HepG2 (cell line): ENCODE results near the gene CSTF1. TPM values are rescaled to one million over a fixed set of nuclear protein-coding genes. Genes with fewer than 3 reads are reported as not detected.

ENCODE experiments used
- ATAC-seq: fragments of 200-7000 bp; cut with Tn5 transposase; 3 replicates; pipeline ENCODE4 v1.9.1; 2020; ENCODE audit warnings: mild to moderate bottlenecking, moderate library complexity
- BruUV-seq: library from RNA; stranded (reverse); fragments of 400-500 nt; replicated peaks from 2 replicates; lab custom pipeline; 2021; lab: Mats Ljungman, UMichigan
- CTCF ChIA-PET: fragments of 300-600 bp; formaldehyde crosslinking; extraction: SDS; loops from one replicate; lab custom pipeline; 2021; ENCODE audit warnings: low total read pairs, inconsistent platforms, low intra/inter-chr PET ratio; lab: Yijun Ruan, JAX
- POLR2A ChIA-PET: fragments of 350-600 bp; sonication (Branson Sonifier 250); formaldehyde crosslinking; loops from one replicate; lab custom pipeline; 2020; ENCODE audit warnings: antibody characterized with exemption, inconsistent platforms; lab: Yijun Ruan, JAX
- DNase-seq: peaks from one replicate; pipeline ENCODE4 v3.0.0-alpha.2; 2015; ENCODE audit warnings: low spot score
- FAIRE-seq: peaks from 3 replicates; lab custom pipeline; 2011; peaks lifted over from hg19 to GRCh38; lab: Jason Lieb, UNC
- H2AFZ ChIP-seq: one replicate; pipeline ENCODE4 v1.6.1; 2011; ENCODE audit warnings: low read length, inconsistent platforms
- H3K27ac ChIP-seq: fragments of 300-600 bp; 3 replicates; pipeline ENCODE4 v1.8.0; 2011; ENCODE audit warnings: mixed run types, mild to moderate bottlenecking, mixed read lengths, low read length, inconsistent platforms; ENCODE audit not compliant: insufficient read depth; ENCODE audit errors: extremely low read length
- H3K27me3 ChIP-seq, 2 experiments: fragments of 200-600 bp in 1 of 2; 2 replicates in 1 of 2; 3 replicates in 1 of 2; pipeline versions ENCODE4 v1.6.0 to v1.8.0; 2011; ENCODE audit warnings: low read length in 2 of 2, mild to moderate bottlenecking in 2 of 2, moderate library complexity in 2 of 2, inconsistent platforms in 1 of 2; ENCODE audit not compliant: insufficient read depth in 2 of 2, control insufficient read depth in 1 of 2
- H3K36me3 ChIP-seq, 2 experiments: fragments of 200-600 bp in 1 of 2; replicated peaks in 1 of 2; 2 replicates in 1 of 2; 3 replicates in 1 of 2; pipeline versions ENCODE4 v1.5.1 to v1.8.0; 2011; ENCODE audit warnings: low read length in 2 of 2, inconsistent platforms in 1 of 2; ENCODE audit not compliant: insufficient read depth in 2 of 2, control insufficient read depth in 1 of 2
- H3K4me1 ChIP-seq: 2 replicates; pipeline ENCODE4 v1.5.1; 2012; ENCODE audit warnings: low read length, inconsistent platforms; ENCODE audit not compliant: insufficient read depth
- H3K4me2 ChIP-seq: 2 replicates; pipeline ENCODE4 v1.6.0; 2011; ENCODE audit warnings: low read depth, low read length, inconsistent platforms
- H3K4me3 ChIP-seq, 3 experiments: fragments of 200-600 bp in 1 of 3; sonication (generic), shearing (Covaris generic) in 1 of 3; replicated peaks in 1 of 3; 2 replicates each; pipeline ENCODE4 v1.5.1; 2011 to 2016; ENCODE audit warnings: low read length in 3 of 3, inconsistent platforms in 2 of 3, low read depth in 2 of 3, mild to moderate bottlenecking in 2 of 3, control low read depth in 1 of 3, mixed read lengths in 1 of 3; ENCODE audit not compliant: insufficient read depth in 1 of 3
- H3K79me2 ChIP-seq: one replicate; pipeline ENCODE4 v1.6.1; 2011; ENCODE audit warnings: low read length, inconsistent platforms; ENCODE audit not compliant: insufficient read depth
- H3K9ac ChIP-seq: 2 replicates; pipeline ENCODE4 v1.6.0; 2011; ENCODE audit warnings: mild to moderate bottlenecking, low read depth, low read length, inconsistent platforms; ENCODE audit not compliant: insufficient read depth
- H3K9me3 ChIP-seq: 2 replicates; pipeline ENCODE4 v1.5.1; 2012; ENCODE audit warnings: mild to moderate bottlenecking, low read length
- H4K20me1 ChIP-seq: 2 replicates; pipeline ENCODE4 v1.6.0; 2011; ENCODE audit warnings: inconsistent platforms, mild to moderate bottlenecking, low read length, moderate library complexity; ENCODE audit not compliant: insufficient read depth
- ARID3A ChIP-seq: IDR thresholded peaks from 2 replicates; pipeline ENCODE4 v1.6.1; 2012; ENCODE audit warnings: low read depth, low read length, improper control_type of control experiment
- CREB1 ChIP-seq, 2 experiments: fragments of 450-650 bp in 1 of 2; IDR thresholded peaks; 2 replicates each; pipeline ENCODE4 v1.6.1; 2016 to 2017; ENCODE audit warnings: control low read depth in 1 of 2, mild to moderate bottlenecking in 1 of 2, missing compliant biosample characterization in 1 of 2, missing genetic modification characterization in 1 of 2
- ELF1 ChIP-seq: sonication (generic); formaldehyde crosslinking; IDR thresholded peaks from 2 replicates; pipeline ENCODE4 v1.4.0; 2020; ENCODE audit warnings: missing genetic modification reagents
- FOSL2 ChIP-seq: sonication (generic); formaldehyde crosslinking; IDR thresholded peaks from 2 replicates; pipeline ENCODE4 v1.4.0; 2020; ENCODE audit warnings: missing genetic modification reagents
- GLI4 ChIP-seq: sonication (generic); formaldehyde crosslinking; IDR thresholded peaks from 2 replicates; pipeline ENCODE4 v1.5.1; 2020; ENCODE audit warnings: missing genetic modification reagents, mild to moderate bottlenecking, moderate library complexity, borderline replicate concordance
- HDAC2 ChIP-seq: sonication (generic); formaldehyde crosslinking; IDR thresholded peaks from 2 replicates; pipeline ENCODE4 v1.4.0; 2020; ENCODE audit warnings: missing genetic modification reagents
- NR2F6 ChIP-seq, 2 experiments: IDR thresholded peaks; 2 replicates each; pipeline ENCODE4 v1.6.1; 2016; ENCODE audit warnings: antibody characterized with exemption in 1 of 2, mild to moderate bottlenecking in 1 of 2
- RARA ChIP-seq: IDR thresholded peaks from 2 replicates; pipeline ENCODE4 v1.6.1; 2016; ENCODE audit warnings: missing genetic modification reagents, missing compliant biosample characterization
- SMC3 ChIP-seq: IDR thresholded peaks from 2 replicates; pipeline ENCODE4 v1.6.1; 2011; ENCODE audit warnings: low read length, improper control_type of control experiment
- TCF7 ChIP-seq: sonication (generic); IDR thresholded peaks from 2 replicates; pipeline ENCODE4 v1.6.1; 2016; ENCODE audit warnings: antibody characterized with exemption, low read depth
- ZNF547 ChIP-seq: sonication (generic); formaldehyde crosslinking; IDR thresholded peaks from 2 replicates; pipeline ENCODE4 v1.5.1; 2020; ENCODE audit warnings: mild to moderate bottlenecking, missing genetic modification reagents
- ZNF570 ChIP-seq: sonication (generic); formaldehyde crosslinking; IDR thresholded peaks from 2 replicates; pipeline ENCODE4 v1.4.0; 2020; ENCODE audit warnings: mild to moderate bottlenecking, missing genetic modification reagents, borderline replicate concordance
- ZNF597 ChIP-seq: sonication (generic); formaldehyde crosslinking; IDR thresholded peaks from 2 replicates; pipeline ENCODE4 v1.5.0; 2020; ENCODE audit warnings: missing genetic modification reagents
- WGBS: methylation state at CpG from one replicate; pipeline ENCODE4 v1.1.6; 2017; ENCODE audit warnings: low lambda C conversion rate; 5-methylcytosine and 5-hydroxymethylcytosine counted together
- in situ Hi-C: cut with HindIII; loops from 2 replicates; pipeline ENCODE4 v1.10.0; 2017; ENCODE audit warnings: low pct_unique_long_range_greater_than_20kb; ENCODE audit not compliant: extremely low pct_ligation_motif_present
- intact Hi-C: fragments of 100-400 bp; cut with micrococcal nuclease; formaldehyde crosslinking; loops from one replicate; pipeline ENCODE4 v1.10.0; 2022; ENCODE audit not compliant: unreplicated experiment
- polyA plus RNA-seq, 8 experiments: library from polyadenylated mRNA; depleted of rRNA in 3 of 8; stranded (reverse) in 7 of 8; unstranded in 1 of 8; fragments of >200 nt; fragmentation: Illumina TruSeq in 4 of 8; extraction: Trizol in 4 of 8; gene quantifications; 2 replicates each; pipeline versions ENCODE4 v1.2.1 to v1.2.3, GENCODE V29; 2011 to 2016; ENCODE audit warnings: low read depth in 4 of 8, missing spikeins in 1 of 8, mixed read lengths in 1 of 8; ENCODE audit not compliant: insufficient read depth in 1 of 8
- total RNA-seq, 5 experiments: library from RNA; depleted of rRNA; stranded (reverse); fragments of >200 nt; fragmentation: Illumina TruSeq; extraction: Trizol; gene quantifications; 2 replicates each; pipeline ENCODE4 v1.2.3, GENCODE V29; 2016; ENCODE audit warnings: low read depth in 1 of 5
- TF ChIP-seq, protein P1 (sequence below), 2 experiments: fragments of 450-650 bp in 1 of 2; sonication (generic) in 1 of 2; formaldehyde crosslinking; IDR thresholded peaks; 2 replicates each; pipeline versions ENCODE4 v1.5.0 to v1.8.0; 2020 to 2022; ENCODE audit warnings: mild to moderate bottlenecking in 1 of 2, missing genetic modification reagents in 1 of 2
- TF ChIP-seq, protein P2 (sequence below): sonication (generic); formaldehyde crosslinking; conservative IDR thresholded peaks from 2 replicates; pipeline ENCODE4 v1.4.0; 2020; ENCODE audit warnings: mild to moderate bottlenecking, missing genetic modification reagents, moderate library complexity

The CSTF1 gene
- total and polyA plus RNA-seq, 2 of the 13 experiments (the other 11 are each of a cell fraction or from before 2014, with no cell fraction given), result 70.9 to 100 TPM

DNA sequence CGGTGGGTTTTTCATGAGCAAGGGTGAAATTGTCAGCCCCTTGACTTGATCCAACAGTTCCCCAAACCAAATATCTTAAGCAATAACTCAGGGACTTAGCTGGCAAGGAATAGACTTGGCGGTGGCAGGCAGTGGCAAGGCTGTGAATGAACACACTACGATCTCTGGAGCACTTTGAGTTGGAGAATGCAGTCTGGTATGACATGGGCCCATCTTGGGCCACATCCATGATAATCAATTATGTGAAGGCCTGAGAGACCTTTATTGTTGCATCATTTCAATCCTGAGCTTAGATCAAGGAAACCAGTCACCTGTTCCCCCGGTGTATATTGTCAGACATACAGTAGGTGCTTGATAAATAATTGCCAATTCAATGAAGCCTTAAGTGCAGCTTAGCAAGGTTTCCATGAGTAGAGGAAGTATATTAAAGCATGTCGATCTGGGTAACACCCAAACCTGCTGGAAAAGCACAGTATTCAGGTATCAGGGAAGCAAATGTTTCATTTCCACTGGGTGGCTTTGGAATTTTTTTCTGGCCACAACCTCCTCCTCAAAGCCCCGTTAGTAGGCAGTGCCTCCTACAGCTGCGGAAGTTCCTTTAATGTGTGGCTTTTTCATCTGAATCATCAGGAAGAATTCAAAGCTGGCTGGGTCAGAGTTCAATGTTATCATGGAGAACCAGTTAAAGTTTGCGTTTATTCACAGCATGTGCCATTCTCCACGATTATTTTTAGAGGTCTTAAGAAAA lies 29.8 kb downstream of the CSTF1 start:
- DNase-seq, result peak; percentile 81
- no peaks in the 10 kb centered on the region for H4K20me1 ChIP-seq
- no peaks in the 10 kb centered on the region for H3K79me2 ChIP-seq
- H3K27ac ChIP-seq, result no peak overlapping the region
- H2AFZ ChIP-seq, result peak overlapping the region; percentile 20
- ChIA-PET POLR2A (interaction anchor here (1.2 to 3.0 kb wide), 4 partner anchors 10 to 30 kb away, joined by 3 to 7 read pairs (median 4); partner anchors contain the start of genes AURKA, CASS4 and CSTF1), CTCF (interaction anchor here (1.4 kb wide), 1 partner anchor 22 kb away, joined by 5 read pairs; no protein-coding TSS in a partner anchor)
- intact Hi-C loops, result loop anchor here (1.0 kb wide), 1 partner anchor 22 kb away; no protein-coding TSS in a partner anchor
- peak; percentile 86 for FAIRE-seq
- no peaks in the 10 kb centered on the region for H3K9me3 ChIP-seq
- BruUV-seq, result no TSS peak
- no peaks in the 10 kb centered on the region for H3K27me3 ChIP-seq
- H3K9ac ChIP-seq, result 0 out of 2 replicates have a peak overlapping the region, but pooled peaks have one; percentile 24
- peak; percentile 74 for ATAC-seq
- in situ Hi-C loops, result no loop called here
- peaks cover 66% of the 10 kb centered on the region for H3K4me1 ChIP-seq
- peak overlapping the region; percentile 3 to 8 (median 6); a peak in 2 of 6 replicates for H3K4me3 ChIP-seq
- WGBS, result 30% methylated on average over 9 of the region's 9 CpGs
- no peaks in the 10 kb centered on the region for H3K36me3 ChIP-seq
- H3K4me2 ChIP-seq, result peak overlapping the region; percentile 63
- TF ChIP-seq ZNF597 (CRISPR knock-in tag), result no peak
- 0 out of 2 replicates have a peak, but pooled peaks have one; percentile 34 for TF ChIP-seq ZNF570 (CRISPR knock-in tag)
- 0 out of 2 replicates have a peak, but pooled peaks have one; percentile 40 for TF ChIP-seq GLI4 (CRISPR knock-in tag)
- TF ChIP-seq FOSL2 (CRISPR knock-in tag), result peak; percentile 72
- peak; percentile 81 for TF ChIP-seq ARID3A
- TF ChIP-seq, protein P1, sequence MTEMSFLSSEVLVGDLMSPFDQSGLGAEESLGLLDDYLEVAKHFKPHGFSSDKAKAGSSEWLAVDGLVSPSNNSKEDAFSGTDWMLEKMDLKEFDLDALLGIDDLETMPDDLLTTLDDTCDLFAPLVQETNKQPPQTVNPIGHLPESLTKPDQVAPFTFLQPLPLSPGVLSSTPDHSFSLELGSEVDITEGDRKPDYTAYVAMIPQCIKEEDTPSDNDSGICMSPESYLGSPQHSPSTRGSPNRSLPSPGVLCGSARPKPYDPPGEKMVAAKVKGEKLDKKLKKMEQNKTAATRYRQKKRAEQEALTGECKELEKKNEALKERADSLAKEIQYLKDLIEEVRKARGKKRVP (CRISPR knock-in tag; IDR thresholded peaks at IDR 0.05), result no peak
- no peak for TF ChIP-seq CREB1 (IDR thresholded peaks at IDR 0.05)
- TF ChIP-seq CREB1 (CRISPR knock-in tag; IDR thresholded peaks at IDR 0.05), result 0 out of 2 replicates have a peak, but pooled peaks have one; percentile 22
- TF ChIP-seq ELF1 (CRISPR knock-in tag), result 0 out of 2 replicates have a peak, but pooled peaks have one; percentile 11
- no peak for TF ChIP-seq SMC3
- 0 out of 2 replicates have a peak, but pooled peaks have one; percentile 22 for TF ChIP-seq HDAC2 (CRISPR knock-in tag)
- no peak for TF ChIP-seq ZNF547 (CRISPR knock-in tag)
- peak; percentile 31; the same call in 1 of the 2 replicates for TF ChIP-seq NR2F6 (IDR thresholded peaks at IDR 0.05)
- peak; percentile 63; the same call in 1 of the 2 replicates for TF ChIP-seq NR2F6 (CRISPR knock-in tag; IDR thresholded peaks at IDR 0.05)
- peak; percentile 74 for TF ChIP-seq TCF7
- peak; percentile 39; the same call in 1 of the 2 replicates for TF ChIP-seq RARA (CRISPR knock-in tag)
- TF ChIP-seq, protein P2, sequence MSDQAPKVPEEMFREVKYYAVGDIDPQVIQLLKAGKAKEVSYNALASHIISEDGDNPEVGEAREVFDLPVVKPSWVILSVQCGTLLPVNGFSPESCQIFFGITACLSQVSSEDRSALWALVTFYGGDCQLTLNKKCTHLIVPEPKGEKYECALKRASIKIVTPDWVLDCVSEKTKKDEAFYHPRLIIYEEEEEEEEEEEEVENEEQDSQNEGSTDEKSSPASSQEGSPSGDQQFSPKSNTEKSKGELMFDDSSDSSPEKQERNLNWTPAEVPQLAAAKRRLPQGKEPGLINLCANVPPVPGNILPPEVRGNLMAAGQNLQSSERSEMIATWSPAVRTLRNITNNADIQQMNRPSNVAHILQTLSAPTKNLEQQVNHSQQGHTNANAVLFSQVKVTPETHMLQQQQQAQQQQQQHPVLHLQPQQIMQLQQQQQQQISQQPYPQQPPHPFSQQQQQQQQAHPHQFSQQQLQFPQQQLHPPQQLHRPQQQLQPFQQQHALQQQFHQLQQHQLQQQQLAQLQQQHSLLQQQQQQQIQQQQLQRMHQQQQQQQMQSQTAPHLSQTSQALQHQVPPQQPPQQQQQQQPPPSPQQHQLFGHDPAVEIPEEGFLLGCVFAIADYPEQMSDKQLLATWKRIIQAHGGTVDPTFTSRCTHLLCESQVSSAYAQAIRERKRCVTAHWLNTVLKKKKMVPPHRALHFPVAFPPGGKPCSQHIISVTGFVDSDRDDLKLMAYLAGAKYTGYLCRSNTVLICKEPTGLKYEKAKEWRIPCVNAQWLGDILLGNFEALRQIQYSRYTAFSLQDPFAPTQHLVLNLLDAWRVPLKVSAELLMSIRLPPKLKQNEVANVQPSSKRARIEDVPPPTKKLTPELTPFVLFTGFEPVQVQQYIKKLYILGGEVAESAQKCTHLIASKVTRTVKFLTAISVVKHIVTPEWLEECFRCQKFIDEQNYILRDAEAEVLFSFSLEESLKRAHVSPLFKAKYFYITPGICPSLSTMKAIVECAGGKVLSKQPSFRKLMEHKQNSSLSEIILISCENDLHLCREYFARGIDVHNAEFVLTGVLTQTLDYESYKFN (CRISPR knock-in tag), result 0 out of 2 replicates have a peak, but pooled peaks have one; percentile 37
